GM12891 (cell line): ENCODE data around the gene AOC1.

Source experiments
- PAX5 ChIP-seq: IDR thresholded peaks from 2 replicates; pipeline ENCODE4 v1.6.1; 2011; ENCODE audit warnings: low read length, moderate library complexity, mild to moderate bottlenecking; ENCODE audit not compliant: insufficient read depth, severe bottlenecking
- POLR2A ChIP-seq: IDR thresholded peaks from 2 replicates; pipeline ENCODE4 v1.6.1; 2011; ENCODE audit warnings: low read depth, low read length, control low read depth
- POLR2AphosphoS5 ChIP-seq: IDR thresholded peaks from 2 replicates; pipeline ENCODE4 v1.6.1; 2011; ENCODE audit warnings: low read depth, low read length, control low read depth
- TAF1 ChIP-seq: IDR thresholded peaks from 2 replicates; pipeline ENCODE4 v1.6.1; 2011; ENCODE audit warnings: low read depth, low read length, control low read depth

DNA sequence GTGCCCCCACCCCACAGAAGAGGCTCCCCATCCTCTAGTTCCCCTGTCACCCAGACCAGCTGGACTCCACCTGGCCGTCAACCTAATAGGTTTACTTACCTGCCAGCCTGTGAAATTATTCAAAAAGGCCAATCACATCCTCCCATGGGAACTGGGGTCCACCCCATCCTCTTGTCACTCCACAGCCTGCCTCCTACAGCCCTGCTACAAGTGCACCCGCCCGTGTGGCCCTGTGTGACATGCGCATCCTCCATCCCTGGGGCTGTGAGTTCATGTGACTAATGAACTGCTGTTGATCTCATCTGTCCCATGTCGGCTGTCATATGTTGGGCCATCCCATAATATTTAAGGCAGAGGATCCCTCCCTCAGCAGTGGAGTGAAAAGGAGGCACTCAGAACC is 39.4 kb downstream of the AOC1 start:
- no peak for TF ChIP-seq POLR2AphosphoS5
- no peak for TF ChIP-seq POLR2A
- no peak for TF ChIP-seq TAF1
- no peak for TF ChIP-seq PAX5
